CD4-positive, alpha-beta memory T cell (primary cell): ENCODE data around the gene PLK1. TPM values are rescaled to one million over a fixed set of nuclear protein-coding genes. Genes with fewer than 3 reads are reported as not detected.
A peak's percentile ranks its signal among the peaks of the same experiment; 100 is the strongest.
"Not testable (repeated sequence)": the region's sequence is repeated elsewhere in the genome, so short reads cannot be mapped to it uniquely, and the experiment has no call there.

ENCODE experiments used
- CTCF ChIA-PET: fragments of 350-600 bp; sonication (Branson Sonifier 250); formaldehyde crosslinking; loops from one replicate; lab custom pipeline; 2021; ENCODE audit warnings: inconsistent platforms; ENCODE audit not compliant: partially characterized antibody; lab: Charles Lee
- POLR2A ChIA-PET: fragments of 350-600 bp; sonication (Branson Sonifier 250); formaldehyde crosslinking; loops from one replicate; lab custom pipeline; 2021; ENCODE audit not compliant: partially characterized antibody; lab: Charles Lee
- DNase-seq, 5 donors: peaks; one replicate each; pipeline versions ENCODE4 v3.0.0 to v3.0.0-alpha.2; 2020 to 2022; ENCODE audit warnings: mixed read lengths in 1 of 5
- H3K27ac ChIP-seq: one replicate; pipeline ENCODE4 v1.7.0; 2013; ENCODE audit warnings: low read depth, low read length
- H3K27me3 ChIP-seq: 2 replicates; pipeline ENCODE4 v1.7.0; 2013; ENCODE audit warnings: mild to moderate bottlenecking, low read length, moderate library complexity; ENCODE audit not compliant: insufficient read depth
- H3K36me3 ChIP-seq: 2 replicates; pipeline ENCODE4 v1.7.0; 2013; ENCODE audit warnings: mild to moderate bottlenecking, low read length, moderate library complexity; ENCODE audit not compliant: insufficient read depth
- H3K4me1 ChIP-seq: 2 replicates; pipeline ENCODE4 v1.7.0; 2013; ENCODE audit warnings: mild to moderate bottlenecking, low read length, moderate library complexity; ENCODE audit not compliant: insufficient read depth
- H3K4me3 ChIP-seq, 2 donors: one replicate each; pipeline ENCODE4 v1.7.0; 2013; ENCODE audit warnings: low read length in 2 of 2, mild to moderate bottlenecking in 1 of 2
- H3K9me3 ChIP-seq, 2 donors: one replicate each; pipeline ENCODE4 v1.7.0; 2013; ENCODE audit warnings: low read length in 2 of 2, control low read depth in 1 of 2; ENCODE audit not compliant: control insufficient read depth in 1 of 2
- H3K27ac Mint-ChIP-seq, 7 donors: one replicate each; pipeline ENCODE4 v1.8.0; 2020 to 2021; ENCODE audit warnings: mixed read lengths in 7 of 7, mild to moderate bottlenecking in 6 of 7, inconsistent platforms in 3 of 7, moderate library complexity in 3 of 7
- H3K27me3 Mint-ChIP-seq, 2 donors: one replicate each; pipeline ENCODE4 v1.8.0; 2020 to 2021; ENCODE audit warnings: mixed read lengths in 2 of 2
- H3K36me3 Mint-ChIP-seq, 2 donors: one replicate each; pipeline ENCODE4 v1.8.0; 2020 to 2021; ENCODE audit warnings: mixed read lengths in 2 of 2, inconsistent platforms in 1 of 2, mild to moderate bottlenecking in 1 of 2
- H3K4me1 Mint-ChIP-seq, 4 donors: one replicate each; pipeline ENCODE4 v1.8.0; 2020 to 2021; ENCODE audit warnings: mixed read lengths in 4 of 4, mild to moderate bottlenecking in 1 of 4
- H3K4me3 Mint-ChIP-seq, 8 donors: one replicate each; pipeline ENCODE4 v1.8.0; 2020 to 2021; ENCODE audit warnings: mixed read lengths in 8 of 8, mild to moderate bottlenecking in 7 of 8, moderate library complexity in 6 of 8, inconsistent platforms in 3 of 8
- H3K9me3 Mint-ChIP-seq, 8 donors: one replicate each; pipeline ENCODE4 v1.8.0; 2020 to 2021; ENCODE audit warnings: mixed read lengths in 8 of 8, mild to moderate bottlenecking in 5 of 8, inconsistent platforms in 3 of 8, moderate library complexity in 1 of 8
- intact Hi-C: fragments of 100-400 bp; cut with micrococcal nuclease; formaldehyde crosslinking; loops from one replicate; pipeline ENCODE4 v1.15.1; 2023
- polyA plus RNA-seq, 2 donors: library from polyadenylated mRNA; unstranded; fragments of 300-500 nt; fragmentation: Illumina TruSeq; gene quantifications; one replicate each; pipeline ENCODE4 v1.2.3, GENCODE V29; 2021
- total RNA-seq, 2 experiments: library from RNA; stranded (reverse); gene quantifications; one replicate each; pipeline ENCODE4 v1.2.3, GENCODE V29; 2021

PLK1 gene
- total and polyA plus RNA-seq, 4 experiments from 2014 or later = 0.18 to 3.5 (median 3.0) TPM; not detected in 1

- peaks cover 0 to 27% (median 20%) of the 10 kb centered on the region in 8 donors for H3K9me3 Mint-ChIP-seq
Measured at GRCh38 chr16:23722613-23723240, 44.0 kb downstream of the PLK1 start.

GRCh38 chr16:23724096-23724784, 45.6 kb downstream of the PLK1 start:
- no peaks in the 10 kb centered on the region for H3K9me3 ChIP-seq
- Mint-ChIP-seq H3K9me3 (peaks cover 0 to 27% (median 20%) of the 10 kb centered on the region in 8 donors), H3K4me3 (no peak overlapping the region), H3K27me3 (peaks cover 16 to 17% of the 10 kb centered on the region in 2 donors), H3K36me3 (peaks cover 4 to 5% of the 10 kb centered on the region in 2 donors), H3K27ac (no peak overlapping the region), H3K4me1 (peaks cover 3 to 6% (median 4%) of the 10 kb centered on the region in 4 donors)
- H3K4me3 ChIP-seq = no peak overlapping the region
- no peaks in the 10 kb centered on the region for H3K36me3 ChIP-seq
- H3K4me1 ChIP-seq = no peaks in the 10 kb centered on the region
- H3K27me3 ChIP-seq = no peaks in the 10 kb centered on the region
- POLR2A ChIA-PET = no interaction called here
- CTCF ChIA-PET = no interaction called here
- H3K27ac ChIP-seq = no peak overlapping the region
- no peak for DNase-seq
- intact Hi-C loops = no loop called here

More at GRCh38 chr16:23722613-23723240, 44.0 kb downstream of the PLK1 start:
- H3K27me3 ChIP-seq, CTCF ChIA-PET, H3K4me1 ChIP-seq, H3K4me3 Mint-ChIP-seq, H3K27ac ChIP-seq, H3K4me3 ChIP-seq, H3K4me1 Mint-ChIP-seq, intact Hi-C loops, H3K9me3 ChIP-seq, DNase-seq, H3K36me3 ChIP-seq, H3K36me3 Mint-ChIP-seq, POLR2A ChIA-PET: not testable (repeated sequence)
- Mint-ChIP-seq H3K27ac (peak overlapping the region in 1 of 7 donors; percentile 37), H3K27me3 (peaks cover 15 to 19% of the 10 kb centered on the region in 2 donors)

- Mint-ChIP-seq H3K27me3 (peaks cover 17 to 18% of the 10 kb centered on the region in 2 donors), H3K27ac (no peak overlapping the region), H3K36me3 (peaks cover 4 to 5% of the 10 kb centered on the region in 2 donors), H3K4me3 (no peak overlapping the region), H3K4me1 (peaks cover 3 to 6% (median 4%) of the 10 kb centered on the region in 4 donors), H3K9me3 (peaks cover 0 to 27% (median 20%) of the 10 kb centered on the region in 8 donors)
- intact Hi-C loops = no loop called here
- H3K4me3 ChIP-seq = no peak overlapping the region
- CTCF ChIA-PET = interaction anchor here (1.6 kb wide), 1 partner anchor 10 kb away, joined by 6 read pairs; no protein-coding TSS in a partner anchor
- H3K27ac ChIP-seq = no peak overlapping the region
- H3K9me3 ChIP-seq = no peaks in the 10 kb centered on the region
- H3K36me3 ChIP-seq = no peaks in the 10 kb centered on the region
- POLR2A ChIA-PET = no interaction called here
- DNase-seq = no peak
- H3K27me3 ChIP-seq = no peaks in the 10 kb centered on the region
- no peaks in the 10 kb centered on the region for H3K4me1 ChIP-seq
Measured at GRCh38 chr16:23724785-23725131, 46.1 kb downstream of the PLK1 start.

- Histone ChIP-seq H3K4me1 (no peaks in the 10 kb centered on the region), H3K27me3 (no peaks in the 10 kb centered on the region), H3K36me3 (no peaks in the 10 kb centered on the region), H3K27ac (no peak overlapping the region), H3K9me3 (no peaks in the 10 kb centered on the region), H3K4me3 (no peak overlapping the region)
- peaks cover 0 to 22% (median 16%) of the 10 kb centered on the region in 8 donors for H3K9me3 Mint-ChIP-seq
- DNase-seq = no peak
- H3K27me3 Mint-ChIP-seq = peaks cover 15 to 17% of the 10 kb centered on the region in 2 donors
- H3K4me3 Mint-ChIP-seq = no peak overlapping the region
- peaks cover 4 to 5% of the 10 kb centered on the region in 2 donors for H3K36me3 Mint-ChIP-seq
- CTCF ChIA-PET = interaction anchor here (0.9 to 1.5 kb wide), 4 partner anchors 9 to 526 kb away, joined by 3 to 5 read pairs (median 4); no protein-coding TSS in a partner anchor
- no peak overlapping the region for H3K27ac Mint-ChIP-seq
- intact Hi-C loops = no loop called here
- peaks cover 3 to 6% (median 4%) of the 10 kb centered on the region in 4 donors for H3K4me1 Mint-ChIP-seq
- POLR2A ChIA-PET = no interaction called here
Measured at GRCh38 chr16:23726710-23727109, 48.0 kb downstream of the PLK1 start.

GRCh38 chr16:23728112-23728477, 49.4 kb downstream of the PLK1 start:
- H3K36me3 ChIP-seq = no peaks in the 10 kb centered on the region
- ChIA-PET CTCF (interaction anchor here (0.8 to 1.2 kb wide), 3 partner anchors 40 to 50 kb away, joined by 3 to 4 read pairs (median 3); no protein-coding TSS in a partner anchor), POLR2A (no interaction called here)
- Mint-ChIP-seq H3K4me1 (peaks cover 3 to 6% (median 4%) of the 10 kb centered on the region in 4 donors), H3K27me3 (peaks cover 13 to 15% of the 10 kb centered on the region in 2 donors), H3K27ac (no peak overlapping the region), H3K4me3 (no peak overlapping the region), H3K36me3 (peaks cover under 1 to 2% of the 10 kb centered on the region in 2 donors), H3K9me3 (peaks cover 0 to 13% (median 7%) of the 10 kb centered on the region in 8 donors)
- DNase-seq = no peak
- no peak overlapping the region for H3K4me3 ChIP-seq
- intact Hi-C loops = no loop called here
- no peaks in the 10 kb centered on the region for H3K4me1 ChIP-seq
- no peaks in the 10 kb centered on the region for H3K9me3 ChIP-seq
- H3K27me3 ChIP-seq = no peaks in the 10 kb centered on the region
- H3K27ac ChIP-seq = no peak overlapping the region

GRCh38 chr16:23729503-23730424, 51.1 kb downstream of the PLK1 start:
- intact Hi-C loops = no loop called here

More at GRCh38 chr16:23729503-23730424, 51.1 kb downstream of the PLK1 start:
- H3K36me3 Mint-ChIP-seq = no peaks in the 10 kb centered on the region
- no peaks in the 10 kb centered on the region for H3K9me3 ChIP-seq
- H3K4me3 ChIP-seq = no peak overlapping the region
- peaks cover 0 to 2% (median 0%) of the 10 kb centered on the region in 8 donors for H3K9me3 Mint-ChIP-seq
- ChIA-PET POLR2A (no interaction called here), CTCF (interaction anchor here (0.6 kb wide), 1 partner anchor 54 kb away, joined by 3 read pairs; no protein-coding TSS in a partner anchor)
- H3K36me3 ChIP-seq = no peaks in the 10 kb centered on the region
- no peak overlapping the region for H3K27ac ChIP-seq
- H3K27me3 ChIP-seq = no peaks in the 10 kb centered on the region
- DNase-seq = no peak
- H3K4me1 Mint-ChIP-seq = peaks cover 3 to 6% (median 4%) of the 10 kb centered on the region in 4 donors
- no peak overlapping the region for H3K27ac Mint-ChIP-seq
- no peak overlapping the region for H3K4me3 Mint-ChIP-seq
- H3K4me1 ChIP-seq = no peaks in the 10 kb centered on the region
- H3K27me3 Mint-ChIP-seq = peaks cover 9% of the 10 kb centered on the region in 2 donors
